Natural killer cell (primary cell): ENCODE data around the gene RAB3D. TPM values are rescaled to one million over a fixed set of nuclear protein-coding genes. Genes with fewer than 3 reads are reported as not detected.

Experiments
- ATAC-seq, 3 donors: fragments of 150-1000 bp in 2 of 3; fragments of 200-7000 bp in 1 of 3; cut with Tn5 transposase; 1 replicate in 1 of 3; 2 replicates in 2 of 3; pipeline ENCODE4 v1.10.0; 2021; ENCODE audit warnings: mild to moderate bottlenecking in 2 of 3, moderate library complexity in 2 of 3
- DNase-seq, 2 donors: peaks; one replicate each; pipeline versions ENCODE4 v3.0.0 to v3.0.0-alpha.2; 2013 to 2021; ENCODE audit warnings: mixed read lengths in 1 of 2
- H3K27ac ChIP-seq: one replicate; pipeline ENCODE4 v1.5.1; 2013; ENCODE audit warnings: mild to moderate bottlenecking, low read length
- H3K27me3 ChIP-seq: one replicate; pipeline ENCODE4 v1.6.1; 2013; ENCODE audit warnings: low read length; ENCODE audit not compliant: control insufficient read depth, insufficient read depth
- H3K36me3 ChIP-seq: one replicate; pipeline ENCODE4 v1.6.1; 2013; ENCODE audit warnings: low read length; ENCODE audit not compliant: control insufficient read depth, insufficient read depth
- H3K4me1 ChIP-seq: one replicate; pipeline ENCODE4 v1.6.1; 2013; ENCODE audit warnings: low read length; ENCODE audit not compliant: control insufficient read depth, insufficient read depth
- H3K4me3 ChIP-seq: one replicate; pipeline ENCODE4 v1.5.1; 2013; ENCODE audit warnings: low read length
- H3K9me3 ChIP-seq: one replicate; pipeline ENCODE4 v1.6.1; 2013; ENCODE audit warnings: low read length; ENCODE audit not compliant: control insufficient read depth, insufficient read depth
- H3K27ac Mint-ChIP-seq, 2 donors: one replicate each; pipeline ENCODE4 v1.8.0; 2022; ENCODE audit warnings: mild to moderate bottlenecking in 2 of 2, mixed read lengths in 2 of 2, moderate library complexity in 1 of 2
- H3K27me3 Mint-ChIP-seq, 2 donors: one replicate each; pipeline ENCODE4 v1.8.0; 2022; ENCODE audit warnings: low read depth in 2 of 2, mixed read lengths in 2 of 2
- H3K36me3 Mint-ChIP-seq: one replicate; pipeline ENCODE4 v1.8.0; 2022; ENCODE audit warnings: mixed read lengths
- H3K4me1 Mint-ChIP-seq, 2 donors: one replicate each; pipeline ENCODE4 v1.8.0; 2022; ENCODE audit warnings: mixed read lengths in 2 of 2
- H3K4me3 Mint-ChIP-seq: one replicate; pipeline ENCODE4 v1.8.0; 2022; ENCODE audit warnings: mild to moderate bottlenecking, moderate library complexity, mixed read lengths
- H3K9me3 Mint-ChIP-seq, 2 donors: one replicate each; pipeline ENCODE4 v1.8.0; 2022; ENCODE audit warnings: mixed read lengths in 2 of 2
- CTCF ChIP-seq: fragments of 200-600 bp; IDR thresholded peaks from one replicate; pipeline ENCODE4 v1.8.0; 2022; ENCODE audit warnings: antibody characterized with exemption
- WGBS: methylation state at CpG from one replicate; pipeline ENCODE4 v1.1.7; 2013; ENCODE audit warnings: missing lambda C conversion rate; ENCODE audit not compliant: insufficient coverage; 5-methylcytosine and 5-hydroxymethylcytosine counted together
- intact Hi-C: fragments of 100-400 bp; cut with micrococcal nuclease; formaldehyde crosslinking; loops from one replicate; pipeline ENCODE4 v1.14.2; 2022
- total RNA-seq, 4 donors: library from RNA; stranded (reverse); fragments of 120-200 nt in 1 of 4; gene quantifications; one replicate each; pipeline versions ENCODE4 v1.2.3 to v1.2.4, GENCODE V29; 2013 to 2022

Gene RAB3D
- total RNA-seq, 3 donors from 2014 or later (not counting 1 experiment from before 2014, with no cell fraction given), result 14.3 to 20.0 (median 15.7) TPM

- H3K27ac Mint-ChIP-seq, result peak overlapping the region; percentile 88 to 90
- no peaks in the 10 kb centered on the region for H3K9me3 Mint-ChIP-seq
- Histone ChIP-seq H3K4me3 (no peak overlapping the region), H3K27me3 (no peaks in the 10 kb centered on the region), H3K9me3 (no peaks in the 10 kb centered on the region), H3K27ac (peak overlapping the region; percentile 82), H3K4me1 (peaks cover 21% of the 10 kb centered on the region), H3K36me3 (no peaks in the 10 kb centered on the region)
- TF ChIP-seq CTCF, result no peak
- H3K36me3 Mint-ChIP-seq, result no peaks in the 10 kb centered on the region
- intact Hi-C loops, result no loop called here
- H3K4me1 Mint-ChIP-seq, result peaks cover 25 to 26% of the 10 kb centered on the region in 2 donors
- peak overlapping the region; percentile 64 for H3K4me3 Mint-ChIP-seq
- ATAC-seq, result peak; percentile 77 to 88 (median 87)
- no peaks in the 10 kb centered on the region for H3K27me3 Mint-ChIP-seq
- 10% methylated on average over 10 of the region's 10 CpGs for WGBS
- DNase-seq, result peak; percentile 44 to 60
Observed at GRCh38 chr19:11324079-11324661, 15.3 kb downstream of the RAB3D start.

DNA sequence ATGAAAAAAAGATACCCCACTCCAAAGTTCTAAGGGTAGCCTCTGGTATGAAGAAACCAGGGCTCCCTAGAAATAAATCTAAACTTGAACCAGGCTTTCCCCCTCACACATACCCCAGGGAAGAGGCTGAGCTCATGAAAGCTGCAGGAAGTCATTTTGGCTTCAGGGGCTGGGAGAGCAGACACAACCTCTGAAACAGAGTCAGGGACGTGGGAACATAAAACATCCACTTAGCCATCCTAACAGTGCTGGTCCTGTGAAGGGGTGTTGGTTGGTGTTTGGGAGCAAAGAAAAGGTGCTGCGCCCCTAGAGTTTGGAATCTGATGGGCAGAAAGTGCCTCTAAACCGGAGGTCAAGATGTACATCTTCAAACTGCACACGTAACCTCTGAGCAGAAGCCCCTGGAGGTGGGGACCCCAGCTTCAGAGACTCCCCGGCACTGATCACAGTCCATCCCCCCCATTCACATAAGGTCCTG lies 15.8 kb downstream of the RAB3D start:
- Mint-ChIP-seq H3K27ac (peak overlapping the region; percentile 88 to 90), H3K4me3 (peak overlapping the region; percentile 64), H3K36me3 (no peaks in the 10 kb centered on the region), H3K27me3 (no peaks in the 10 kb centered on the region), H3K4me1 (peaks cover 26 to 31% of the 10 kb centered on the region in 2 donors), H3K9me3 (no peaks in the 10 kb centered on the region)
- H3K27me3 ChIP-seq, result no peaks in the 10 kb centered on the region
- intact Hi-C loops, result no loop called here
- H3K4me1 ChIP-seq, result peaks cover 21% of the 10 kb centered on the region
- H3K27ac ChIP-seq, result peak overlapping the region; percentile 82
- no peak for DNase-seq
- no peak for ATAC-seq
- H3K4me3 ChIP-seq, result no peak overlapping the region
- WGBS, result 53% methylated on average over 4 of the region's 5 CpGs
- no peaks in the 10 kb centered on the region for H3K9me3 ChIP-seq
- H3K36me3 ChIP-seq, result no peaks in the 10 kb centered on the region
- no peak for TF ChIP-seq CTCF

GRCh38 chr19:11322269-11323024 lies 17.0 kb downstream of the RAB3D start:
- H3K9me3 ChIP-seq, result no peaks in the 10 kb centered on the region
- Mint-ChIP-seq H3K27ac (peak overlapping the region; percentile 44 to 90), H3K4me3 (no peak overlapping the region), H3K9me3 (no peaks in the 10 kb centered on the region), H3K27me3 (no peaks in the 10 kb centered on the region), H3K4me1 (peaks cover 35 to 40% of the 10 kb centered on the region in 2 donors), H3K36me3 (no peaks in the 10 kb centered on the region)
- TF ChIP-seq CTCF, result no peak
- DNase-seq (no peak), ATAC-seq (no peak)
- intact Hi-C loops, result no loop called here
- H3K36me3 ChIP-seq, result no peaks in the 10 kb centered on the region
- WGBS, result 69% methylated on average over 6 of the region's 7 CpGs
- no peak overlapping the region for H3K4me3 ChIP-seq
- no peak overlapping the region for H3K27ac ChIP-seq
- H3K4me1 ChIP-seq, result peaks cover 24% of the 10 kb centered on the region
- no peaks in the 10 kb centered on the region for H3K27me3 ChIP-seq
